C4-2B (cell line): ENCODE measurements around the gene CLMP.

ENCODE experiments used
- H3K27ac ChIP-seq: fragments of 450-650 bp; 2 replicates; pipeline ENCODE4 v1.5.1; 2017
- CTCF ChIP-seq: fragments of 450-650 bp; conservative IDR thresholded peaks from 2 replicates; pipeline ENCODE4 v1.5.1; 2017; ENCODE audit warnings: mild to moderate bottlenecking
- ZFX ChIP-seq: fragments of 450-650 bp; IDR thresholded peaks from 2 replicates; pipeline ENCODE4 v1.6.1; 2017

CLMP gene

DNA sequence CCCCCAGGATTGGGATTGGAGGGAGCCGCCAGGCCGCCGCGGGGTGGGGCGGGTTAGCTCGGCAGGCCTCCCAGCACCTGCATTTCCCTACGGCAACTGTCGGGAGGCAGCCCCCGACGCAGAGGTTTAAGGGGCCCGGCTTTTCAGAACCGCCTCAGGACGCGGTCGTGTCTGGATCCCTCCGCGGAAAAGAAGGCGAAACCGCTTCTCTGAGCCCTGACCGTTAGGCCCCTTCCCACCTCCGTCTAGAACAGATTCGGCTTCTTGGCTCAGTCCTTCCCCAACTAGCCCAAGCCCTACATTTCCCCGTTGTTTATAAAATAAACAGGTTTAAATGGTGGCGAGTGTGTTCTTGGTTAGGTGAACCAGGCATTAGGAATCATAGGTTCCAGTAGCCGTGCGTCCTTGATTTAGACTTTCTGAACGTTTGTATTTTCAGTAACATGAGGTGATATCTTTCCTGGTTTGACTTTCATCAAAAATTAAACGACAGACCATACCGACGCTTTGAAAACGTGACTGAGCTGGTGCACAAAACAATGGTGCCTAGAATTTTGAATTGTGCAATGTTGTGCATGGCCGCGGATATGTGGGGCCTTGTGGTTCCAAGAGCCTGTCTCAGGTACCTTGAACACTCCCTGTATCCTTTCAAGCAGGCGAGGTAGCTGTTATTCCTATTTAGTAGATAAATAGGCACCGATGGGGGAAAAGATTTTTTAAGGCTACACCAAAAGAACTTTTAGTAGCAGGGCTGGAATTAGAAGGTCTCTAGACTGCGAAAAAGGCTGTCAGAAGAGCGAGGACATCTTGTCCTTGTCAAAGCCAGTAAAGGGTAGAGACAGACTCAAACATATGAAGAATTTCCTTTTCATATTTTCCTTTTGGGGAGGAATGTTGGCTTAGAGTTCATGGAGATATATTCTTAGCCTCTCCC, 131.9 kb downstream of the CLMP start:
- H3K27ac ChIP-seq: peak overlapping the region; percentile 100
- TF ChIP-seq ZFX (peak; percentile 73), CTCF (no peak)

DNA sequence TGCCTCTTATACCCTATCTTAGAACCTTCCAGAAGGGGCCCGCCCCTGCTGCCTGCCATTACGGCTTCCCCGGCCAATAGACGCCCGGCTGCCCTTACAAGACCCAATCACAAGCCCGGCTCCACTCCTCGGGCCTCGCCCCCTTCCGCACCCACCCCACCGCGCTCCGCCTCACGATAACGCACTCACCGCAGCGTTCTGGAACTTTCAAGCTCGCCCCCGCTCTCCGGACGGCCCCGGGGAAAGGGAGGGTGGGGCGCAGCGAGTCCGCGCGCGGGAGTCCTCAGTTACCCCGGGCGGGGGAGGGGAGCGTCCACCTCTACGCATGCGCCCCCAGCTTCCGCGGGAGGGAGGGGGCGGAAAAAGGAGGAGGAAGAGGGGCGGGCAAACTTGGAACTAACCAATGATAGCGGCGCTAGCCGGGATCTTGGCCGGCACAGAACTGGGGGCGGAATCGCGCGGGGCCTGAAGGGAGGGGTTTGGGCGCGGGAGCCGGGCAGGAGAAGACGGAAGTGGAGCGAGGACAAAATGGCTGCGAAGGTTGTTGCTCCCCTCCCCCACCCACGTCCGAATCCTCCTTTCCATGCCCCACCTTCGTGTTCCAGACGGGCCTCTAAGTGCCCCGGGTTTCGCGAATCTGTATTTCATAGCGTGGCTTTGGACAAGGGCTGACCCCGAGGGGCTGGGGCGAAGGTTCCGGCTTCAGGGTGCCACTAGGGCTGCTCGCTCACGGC, 132.7 kb downstream of the CLMP start:
- TF ChIP-seq CTCF (no peak), ZFX (no peak)
- peak overlapping the region; percentile 100 for H3K27ac ChIP-seq

- TF ChIP-seq CTCF: no peak
- TF ChIP-seq ZFX: peak; percentile 79
- H3K27ac ChIP-seq: peak within 1 kb of the TSS; percentile 100
These were observed 133.5 kb downstream of the CLMP start, which contains the start of gene HSPA8 for GRCh38 chr11:123061403-123062157. HSPA8 (minus strand) TSS chr11:123062136; CDS start chr11:123061324, 812 bp downstream.

DNA sequence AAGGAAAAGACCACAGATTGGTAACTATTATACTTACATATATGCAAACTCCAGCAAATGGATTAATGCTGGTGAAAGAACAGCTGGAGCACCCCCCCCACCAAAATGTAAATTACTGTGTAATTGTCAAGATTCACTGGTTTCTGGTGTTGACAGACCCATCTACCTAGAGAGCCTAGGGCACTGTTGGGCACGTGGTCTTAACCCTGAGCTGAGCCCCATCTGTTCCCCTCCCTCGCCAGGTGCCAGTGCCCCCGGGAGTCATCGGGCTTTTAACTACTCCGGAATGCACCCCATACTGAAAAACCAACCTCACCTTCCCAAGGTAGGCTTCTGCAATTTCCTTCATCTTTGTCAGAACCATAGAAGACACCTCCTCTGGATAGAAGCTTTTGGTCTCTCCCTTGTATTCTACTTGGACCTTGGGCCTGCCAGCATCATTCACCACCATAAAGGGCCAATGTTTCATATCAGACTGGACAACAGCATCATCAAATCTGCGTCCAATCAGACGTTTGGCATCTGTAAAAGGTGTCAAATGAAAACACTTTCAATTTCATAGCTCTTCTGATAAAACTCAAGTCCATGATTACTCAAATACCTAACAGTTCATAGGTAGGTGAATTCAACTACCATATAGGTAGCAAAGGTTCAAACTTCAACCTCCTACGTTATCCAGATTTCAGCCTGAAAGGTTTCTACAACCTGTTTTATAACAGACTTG, 134.6 kb downstream of the CLMP start:
- H3K27ac ChIP-seq: peak overlapping the region; percentile 100
- TF ChIP-seq ZFX (no peak), CTCF (no peak)

DNA sequence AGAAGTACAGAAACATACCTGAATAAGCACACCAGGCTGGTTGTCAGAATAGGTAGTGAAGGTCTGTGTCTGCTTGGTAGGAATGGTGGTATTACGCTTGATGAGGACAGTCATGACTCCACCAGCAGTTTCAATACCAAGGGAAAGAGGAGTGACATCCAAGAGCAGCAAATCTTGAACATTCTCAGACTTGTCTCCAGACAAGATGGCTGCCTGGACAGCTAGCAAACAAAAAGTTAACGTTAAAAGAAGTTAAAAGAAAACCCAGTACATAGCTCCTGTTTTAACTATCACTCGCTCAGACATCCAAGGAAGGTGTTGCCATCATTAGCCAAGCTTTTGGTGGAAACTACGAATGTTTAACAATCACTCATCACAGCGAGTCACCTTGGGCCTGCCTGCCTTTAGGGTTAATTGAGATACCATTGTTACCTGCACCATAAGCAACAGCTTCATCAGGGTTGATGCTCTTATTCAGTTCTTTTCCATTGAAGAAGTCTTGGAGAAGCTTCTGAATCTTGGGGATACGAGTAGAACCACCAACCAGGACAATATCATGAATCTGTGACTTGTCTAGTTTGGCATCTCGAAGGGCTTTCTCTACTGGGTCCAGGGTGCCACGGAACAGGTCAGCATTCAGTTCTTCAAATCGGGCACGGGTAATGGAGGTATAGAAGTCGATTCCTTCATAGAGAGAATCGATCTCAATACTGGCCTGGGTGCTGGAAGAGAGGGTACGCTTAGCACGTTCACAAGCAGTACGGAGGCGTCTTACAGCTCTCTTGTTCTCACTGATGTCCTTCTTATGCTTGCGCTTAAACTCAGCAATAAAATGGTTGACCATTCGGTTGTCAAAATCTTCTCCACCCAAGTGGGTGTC, 135.8 kb downstream of the CLMP start:
- H3K27ac ChIP-seq: peak overlapping the region; percentile 25; the same call in 1 of the 2 replicates

GRCh38 chr11:123057661-123058305, 137.3 kb downstream of the CLMP start:
- no peak overlapping the region for H3K27ac ChIP-seq
- TF ChIP-seq CTCF: no peak
- TF ChIP-seq ZFX: no peak
